ENCODE results near the gene NEURL1B. TPM values are rescaled to one million over a fixed set of nuclear protein-coding genes. Genes with fewer than 3 reads are reported as not detected.

NEURL1B gene
- total RNA-seq, 2 donors from 2014 or later: 17.9 to 22.4 TPM

- Histone ChIP-seq H3K4me3 (no peak overlapping the region), H3K27ac (no peak overlapping the region)
- DNase-seq (ENCODE audit: low spot score): no peak
Observed at GRCh38 chr5:172723508-172723907, 82.4 kb downstream of the NEURL1B start.

GRCh38 chr5:172724242-172725183 is 83.5 kb downstream of the NEURL1B start:
- Histone ChIP-seq H3K27ac (no peak overlapping the region), H3K4me3 (no peak overlapping the region), H3K9me3 (no peaks in the 10 kb centered on the region), H3K27me3 (no peaks in the 10 kb centered on the region), H3K4me1 (peaks cover 0 to 31% of the 10 kb centered on the region in 2 donors), H3K36me3 (no peaks in the 10 kb centered on the region)
- DNase-seq (ENCODE audit: low spot score): no peak
- TF ChIP-seq CTCF (IDR thresholded peaks at IDR 0.05): no peak

More at GRCh38 chr5:172723508-172723907, 82.4 kb downstream of the NEURL1B start:
- Histone ChIP-seq H3K9me3 (no peaks in the 10 kb centered on the region), H3K4me1 (peaks cover 0 to 31% of the 10 kb centered on the region in 2 donors), H3K36me3 (no peaks in the 10 kb centered on the region), H3K27me3 (no peaks in the 10 kb centered on the region)
- no peak for TF ChIP-seq CTCF (IDR thresholded peaks at IDR 0.05)

GRCh38 chr5:172725273-172725672 is 84.2 kb downstream of the NEURL1B start:
- H3K4me1 ChIP-seq: peaks cover 0 to 31% of the 10 kb centered on the region in 2 donors
- no peaks in the 10 kb centered on the region for H3K27me3 ChIP-seq
- TF ChIP-seq CTCF (IDR thresholded peaks at IDR 0.05): no peak
- no peaks in the 10 kb centered on the region for H3K36me3 ChIP-seq
- H3K27ac ChIP-seq: no peak overlapping the region
- no peaks in the 10 kb centered on the region for H3K9me3 ChIP-seq
- no peak overlapping the region for H3K4me3 ChIP-seq
- no peak for DNase-seq (ENCODE audit: low spot score)

- H3K36me3 ChIP-seq: no peaks in the 10 kb centered on the region
- no peak overlapping the region for H3K27ac ChIP-seq
- peaks cover 0 to 28% of the 10 kb centered on the region in 2 donors for H3K4me1 ChIP-seq
- no peak overlapping the region for H3K4me3 ChIP-seq
- DNase-seq (ENCODE audit: low spot score): no peak
- no peak for TF ChIP-seq CTCF (IDR thresholded peaks at IDR 0.05)
- H3K9me3 ChIP-seq: no peaks in the 10 kb centered on the region
- no peaks in the 10 kb centered on the region for H3K27me3 ChIP-seq
Observed at GRCh38 chr5:172725785-172726184, 84.7 kb downstream of the NEURL1B start.

- H3K9me3 ChIP-seq: no peaks in the 10 kb centered on the region
- H3K27ac ChIP-seq: no peak overlapping the region
- no peaks in the 10 kb centered on the region for H3K27me3 ChIP-seq
- no peak overlapping the region for H3K4me3 ChIP-seq
- H3K4me1 ChIP-seq: peaks cover 0 to 18% of the 10 kb centered on the region in 2 donors
- no peaks in the 10 kb centered on the region for H3K36me3 ChIP-seq
- no peak for DNase-seq (ENCODE audit: low spot score)
- TF ChIP-seq CTCF (IDR thresholded peaks at IDR 0.05): no peak
Observed at GRCh38 chr5:172726966-172727365, 85.9 kb downstream of the NEURL1B start.

All from right atrium auricular region (tissue), 2 donors.